ENCODE measurements around the gene LYPD3. TPM values are rescaled to one million over a fixed set of nuclear protein-coding genes. Genes with fewer than 3 reads are reported as not detected.

LYPD3 gene
- total RNA-seq, 1 donor from 2014 or later, result 0.24 TPM

GRCh38 chr19:43416951-43417623 is 48.3 kb downstream of the LYPD3 start:
- no peaks in the 10 kb centered on the region for H3K36me3 Mint-ChIP-seq
- no peaks in the 10 kb centered on the region for H3F3A ChIP-seq (ENCODE audit: low read depth)
- no peaks in the 10 kb centered on the region for H3K4me1 Mint-ChIP-seq
- no peak overlapping the region for H3K27ac Mint-ChIP-seq
- H3K79me2 ChIP-seq (ENCODE audit: low read depth), result no peaks in the 10 kb centered on the region
- no peak overlapping the region for H3K27ac ChIP-seq
- no peak overlapping the region for H3K4me3 Mint-ChIP-seq
- H3K4me3 ChIP-seq, result no peak overlapping the region
- H3K27me3 ChIP-seq, result no peaks in the 10 kb centered on the region
- no peak overlapping the region for H3K9ac ChIP-seq
- peaks cover 6% of the 10 kb centered on the region for H3K27me3 Mint-ChIP-seq (ENCODE audit: insufficient read depth, low read depth)
- no peaks in the 10 kb centered on the region for H3K9me3 ChIP-seq (ENCODE audit: low read depth)
- H3K9me3 Mint-ChIP-seq, result peaks cover 6% of the 10 kb centered on the region
- no peaks in the 10 kb centered on the region for H3K36me3 ChIP-seq
- no peak for DNase-seq (ENCODE audit: low spot score)
- no peaks in the 10 kb centered on the region for H3K4me1 ChIP-seq
- H2AFZ ChIP-seq (replicated peaks), result no peak overlapping the region
- H4K20me1 ChIP-seq (ENCODE audit: low read depth), result no peaks in the 10 kb centered on the region
- TF ChIP-seq EZH2 (IDR thresholded peaks at IDR 0.05) (no peak), CTCF (IDR thresholded peaks at IDR 0.05) (no peak), EZH2phosphoT487 (IDR thresholded peaks at IDR 0.05) (no peak)
- no peak overlapping the region for H3K4me2 ChIP-seq

GRCh38 chr19:43414554-43414953 is 50.9 kb downstream of the LYPD3 start, which contains the start of gene TEX101:
TEX101 (plus strand) TSS chr19:43414890; CDS start chr19:43415920, 1,030 bp downstream.
- peaks cover 10% of the 10 kb centered on the region for H3K9me3 Mint-ChIP-seq

GRCh38 chr19:43412441-43412840 is 53.0 kb downstream of the LYPD3 start:
- H3K9me3 ChIP-seq (ENCODE audit: low read depth), result no peaks in the 10 kb centered on the region
- no peaks in the 10 kb centered on the region for H3K4me1 ChIP-seq
- H2AFZ ChIP-seq (replicated peaks), result no peak overlapping the region
- Mint-ChIP-seq H3K9me3 (peaks cover 10% of the 10 kb centered on the region), H3K27me3 (ENCODE audit: insufficient read depth, low read depth) (peaks cover 5% of the 10 kb centered on the region), H3K27ac (no peak overlapping the region), H3K4me1 (no peaks in the 10 kb centered on the region), H3K4me3 (no peak overlapping the region), H3K36me3 (no peaks in the 10 kb centered on the region)
- no peak overlapping the region for H3K4me3 ChIP-seq
- no peaks in the 10 kb centered on the region for H4K20me1 ChIP-seq (ENCODE audit: low read depth)
- no peaks in the 10 kb centered on the region for H3K27me3 ChIP-seq
- no peaks in the 10 kb centered on the region for H3K79me2 ChIP-seq (ENCODE audit: low read depth)
- H3K36me3 ChIP-seq, result no peaks in the 10 kb centered on the region
- DNase-seq (ENCODE audit: low spot score), result no peak
- no peak overlapping the region for H3K9ac ChIP-seq
- no peak for TF ChIP-seq EZH2 (IDR thresholded peaks at IDR 0.05)
- no peak for TF ChIP-seq EZH2phosphoT487 (IDR thresholded peaks at IDR 0.05)
- TF ChIP-seq CTCF (IDR thresholded peaks at IDR 0.05), result no peak
- H3F3A ChIP-seq (ENCODE audit: low read depth), result no peaks in the 10 kb centered on the region
- H3K4me2 ChIP-seq, result no peak overlapping the region
- H3K27ac ChIP-seq, result no peak overlapping the region

More at GRCh38 chr19:43414554-43414953, 50.9 kb downstream of the LYPD3 start, which contains the start of gene TEX101:
- no peak for TF ChIP-seq CTCF (IDR thresholded peaks at IDR 0.05)
- no peak for TF ChIP-seq EZH2 (IDR thresholded peaks at IDR 0.05)
- no peak for TF ChIP-seq EZH2phosphoT487 (IDR thresholded peaks at IDR 0.05)
- Histone ChIP-seq H3K4me1 (no peaks in the 10 kb centered on the region), H4K20me1 (ENCODE audit: low read depth) (no peaks in the 10 kb centered on the region), H2AFZ (replicated peaks) (no peak within 1 kb of the TSS), H3K27me3 (no peaks in the 10 kb centered on the region), H3K4me2 (no peak within 1 kb of the TSS), H3F3A (ENCODE audit: low read depth) (no peaks in the 10 kb centered on the region), H3K9me3 (ENCODE audit: low read depth) (no peaks in the 10 kb centered on the region), H3K79me2 (ENCODE audit: low read depth) (no peaks in the 10 kb centered on the region), H3K4me3 (no peak within 1 kb of the TSS), H3K36me3 (no peaks in the 10 kb centered on the region), H3K27ac (no peak within 1 kb of the TSS), H3K9ac (no peak within 1 kb of the TSS)
- no peak for DNase-seq (ENCODE audit: low spot score)
- no peaks in the 10 kb centered on the region for H3K36me3 Mint-ChIP-seq
- H3K4me3 Mint-ChIP-seq, result no peak within 1 kb of the TSS
- no peaks in the 10 kb centered on the region for H3K4me1 Mint-ChIP-seq
- peaks cover 5% of the 10 kb centered on the region for H3K27me3 Mint-ChIP-seq (ENCODE audit: insufficient read depth, low read depth)
- no peak within 1 kb of the TSS for H3K27ac Mint-ChIP-seq

Other genes starting within 250 kb of the LYPD3 start
- not detected in 2 replicates for gene PSG9, start 196.1 kb downstream of the LYPD3 start, total RNA-seq (ENCODE audit: low replicate concordance)
- gene CD177, start 111.9 kb downstream of the LYPD3 start, total RNA-seq (ENCODE audit: low replicate concordance), result 0.12 TPM in 1 of 2 replicates, not detected in the other
- not detected in 2 replicates for gene TEX101, start 50.7 kb downstream of the LYPD3 start, total RNA-seq (ENCODE audit: low replicate concordance)
- 3.4 and 21.9 TPM in 2 replicates for gene PHLDB3, start 39.1 kb upstream of the LYPD3 start, total RNA-seq (ENCODE audit: low replicate concordance)
- gene ETHE1, start 61.6 kb upstream of the LYPD3 start, total RNA-seq (ENCODE audit: low replicate concordance), result 13.6 and 27.8 TPM in 2 replicates
- gene ZNF575, start 67.6 kb upstream of the LYPD3 start, total RNA-seq (ENCODE audit: low replicate concordance), result not detected in 2 replicates
- 33.8 and 88.8 TPM in 2 replicates for gene XRCC1, start 109.9 kb upstream of the LYPD3 start, total RNA-seq (ENCODE audit: low replicate concordance)
- gene PINLYP, start 110.2 kb upstream of the LYPD3 start, total RNA-seq (ENCODE audit: low replicate concordance), result 4.0 and 8.6 TPM in 2 replicates
- gene IRGQ, start 130.5 kb upstream of the LYPD3 start, total RNA-seq (ENCODE audit: low replicate concordance), result 27.4 and 31.5 TPM in 2 replicates
- 6.8 and 9.0 TPM in 2 replicates for gene ZNF576, start 131.0 kb upstream of the LYPD3 start, total RNA-seq (ENCODE audit: low replicate concordance)
- 0.25 TPM in 1 of 2 replicates, not detected in the other for gene SRRM5, start 146.5 kb upstream of the LYPD3 start, total RNA-seq (ENCODE audit: low replicate concordance)
- 18.5 and 57.7 TPM in 2 replicates for gene ZNF428, start 154.0 kb upstream of the LYPD3 start, total RNA-seq (ENCODE audit: low replicate concordance)
- 7.7 and 28.6 TPM in 2 replicates for gene CADM4, start 174.2 kb upstream of the LYPD3 start, total RNA-seq (ENCODE audit: low replicate concordance)
- 12.9 and 36.5 TPM in 2 replicates for gene PLAUR, start 204.6 kb upstream of the LYPD3 start, total RNA-seq (ENCODE audit: low replicate concordance)

All from neural progenitor cell (in vitro differentiated cells).